Panc1 (cell line): ENCODE measurements around the gene SDS. TPM values are rescaled to one million over a fixed set of nuclear protein-coding genes. Genes with fewer than 3 reads are reported as not detected.

Experiments
- ATAC-seq: fragments of 200-7000 bp; cut with Tn5 transposase; 2 replicates; pipeline ENCODE4 v1.9.1; 2020; ENCODE audit warnings: mild to moderate bottlenecking, moderate library complexity
- BruUV-seq: library from RNA; stranded (reverse); fragments of 400-500 nt; replicated peaks from 2 replicates; lab custom pipeline; 2021; lab: Mats Ljungman, UMichigan
- CTCF ChIA-PET: fragments of 300-600 bp; sonication (Branson Sonifier 250); formaldehyde crosslinking; loops from one replicate; lab custom pipeline; 2022; ENCODE audit warnings: antibody characterized with exemption; lab: Charles Lee
- POLR2A ChIA-PET: fragments of 300-600 bp; sonication (Branson Sonifier 250); formaldehyde crosslinking; loops from one replicate; lab custom pipeline; 2022; ENCODE audit warnings: antibody characterized with exemption; lab: Charles Lee
- DNase-seq: peaks from one replicate; pipeline ENCODE4 v3.0.0-alpha.2; 2010; ENCODE audit warnings: low read depth, low spot score
- H3K27ac ChIP-seq: 2 replicates; pipeline ENCODE4 v1.5.1; 2011; ENCODE audit warnings: mild to moderate bottlenecking, low read length, inconsistent platforms
- H3K27me3 ChIP-seq: fragments of 200-500 bp; sonication (Bioruptor generic); 2 replicates; pipeline ENCODE4 v1.6.0; 2014; ENCODE audit warnings: low read length, inconsistent platforms; ENCODE audit not compliant: control insufficient read depth, insufficient read depth
- H3K36me3 ChIP-seq: fragments of 200-500 bp; sonication (Bioruptor generic); 2 replicates; pipeline ENCODE4 v1.5.1; 2014; ENCODE audit warnings: inconsistent platforms, mild to moderate bottlenecking, low read length, moderate library complexity; ENCODE audit not compliant: control insufficient read depth, insufficient read depth
- H3K4me1 ChIP-seq: 2 replicates; pipeline ENCODE4 v1.5.1; 2011; ENCODE audit warnings: inconsistent platforms, mild to moderate bottlenecking, low read length, moderate library complexity; ENCODE audit not compliant: control insufficient read depth, insufficient read depth
- H3K4me3 ChIP-seq, 2 experiments: 2 replicates each; pipeline ENCODE4 v1.5.1; 2011 to 2012; ENCODE audit warnings: low read depth in 2 of 2, low read length in 2 of 2, mild to moderate bottlenecking in 2 of 2, inconsistent platforms in 1 of 2, moderate library complexity in 1 of 2
- H3K9me3 ChIP-seq: fragments of 200-500 bp; sonication (Bioruptor generic); 2 replicates; pipeline ENCODE4 v1.5.1; 2014; ENCODE audit warnings: low read depth, mild to moderate bottlenecking, inconsistent platforms, low read length, moderate library complexity; ENCODE audit not compliant: control insufficient read depth, insufficient read depth
- POLR2AphosphoS5 ChIP-seq: IDR thresholded peaks from 2 replicates; pipeline ENCODE4 v1.6.1; 2012; ENCODE audit warnings: mild to moderate bottlenecking, low read depth, low read length, moderate library complexity
- SIN3A ChIP-seq: IDR thresholded peaks from 2 replicates; pipeline ENCODE4 v1.6.1; 2012; ENCODE audit warnings: low read depth, mild to moderate bottlenecking, low read length, moderate library complexity, borderline replicate concordance; ENCODE audit not compliant: insufficient read depth
- TCF7L2 ChIP-seq: IDR thresholded peaks from 2 replicates; pipeline ENCODE4 v1.6.1; 2011; ENCODE audit warnings: mild to moderate bottlenecking, low read depth, low read length, inconsistent platforms
- in situ Hi-C: cut with HindIII; loops from 2 replicates; pipeline ENCODE4 v1.10.0; 2016; ENCODE audit warnings: low sequenced_read_pairs, low pct_unique_long_range_greater_than_20kb
- intact Hi-C: fragments of 100-400 bp; cut with micrococcal nuclease; formaldehyde crosslinking; loops from one replicate; pipeline ENCODE4 v1.10.0; 2022; ENCODE audit not compliant: unreplicated experiment
- total RNA-seq: library from RNA; stranded (reverse); gene quantifications from one replicate; pipeline ENCODE4 v1.2.1, GENCODE V29; 2021; ENCODE audit not compliant: unreplicated experiment
- TF ChIP-seq, protein P1 (sequence below), 2 experiments: IDR thresholded peaks; 2 replicates each; pipeline ENCODE4 v1.6.1; 2011 to 2012; ENCODE audit warnings: low read depth in 2 of 2, control low read depth in 1 of 2, low read length in 1 of 2, mild to moderate bottlenecking in 1 of 2, moderate library complexity in 1 of 2; ENCODE audit not compliant: insufficient read depth in 1 of 2
- TF ChIP-seq, protein P2 (sequence below): fragments of 450-650 bp; IDR thresholded peaks from 2 replicates; pipeline ENCODE4 v1.5.1; 2017; ENCODE audit warnings: mild to moderate bottlenecking

Gene SDS
- total RNA-seq, 1 experiment from 2014 or later = 0.15 TPM

DNA sequence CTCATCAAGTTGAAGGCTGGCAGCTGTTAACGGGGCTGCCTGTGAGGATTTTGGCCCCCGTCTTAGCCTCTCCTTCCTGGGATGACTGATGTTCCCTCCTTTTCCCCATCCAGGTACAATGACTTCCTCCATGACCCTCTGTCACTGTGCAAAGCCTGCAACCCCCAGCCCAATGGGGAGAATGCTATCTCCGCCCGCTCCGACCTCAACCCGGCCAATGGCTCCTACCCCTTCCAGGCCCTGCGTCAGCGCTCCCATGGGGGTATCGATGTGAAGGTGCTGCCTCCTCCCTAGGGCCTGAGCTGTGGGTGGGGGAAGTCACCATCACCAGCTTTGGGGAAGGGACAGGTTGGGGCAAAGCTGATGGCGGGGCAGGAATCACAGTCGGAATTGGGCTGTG is 16.1 kb downstream of the SDS start:
- Histone ChIP-seq H3K4me3 (no peak overlapping the region), H3K36me3 (no peaks in the 10 kb centered on the region), H3K27ac (no peak overlapping the region), H3K27me3 (no peaks in the 10 kb centered on the region), H3K4me1 (no peaks in the 10 kb centered on the region), H3K9me3 (no peaks in the 10 kb centered on the region)
- TF ChIP-seq SIN3A (no peak), TCF7L2 (no peak), POLR2AphosphoS5 (no peak)
- TF ChIP-seq, protein P1, sequence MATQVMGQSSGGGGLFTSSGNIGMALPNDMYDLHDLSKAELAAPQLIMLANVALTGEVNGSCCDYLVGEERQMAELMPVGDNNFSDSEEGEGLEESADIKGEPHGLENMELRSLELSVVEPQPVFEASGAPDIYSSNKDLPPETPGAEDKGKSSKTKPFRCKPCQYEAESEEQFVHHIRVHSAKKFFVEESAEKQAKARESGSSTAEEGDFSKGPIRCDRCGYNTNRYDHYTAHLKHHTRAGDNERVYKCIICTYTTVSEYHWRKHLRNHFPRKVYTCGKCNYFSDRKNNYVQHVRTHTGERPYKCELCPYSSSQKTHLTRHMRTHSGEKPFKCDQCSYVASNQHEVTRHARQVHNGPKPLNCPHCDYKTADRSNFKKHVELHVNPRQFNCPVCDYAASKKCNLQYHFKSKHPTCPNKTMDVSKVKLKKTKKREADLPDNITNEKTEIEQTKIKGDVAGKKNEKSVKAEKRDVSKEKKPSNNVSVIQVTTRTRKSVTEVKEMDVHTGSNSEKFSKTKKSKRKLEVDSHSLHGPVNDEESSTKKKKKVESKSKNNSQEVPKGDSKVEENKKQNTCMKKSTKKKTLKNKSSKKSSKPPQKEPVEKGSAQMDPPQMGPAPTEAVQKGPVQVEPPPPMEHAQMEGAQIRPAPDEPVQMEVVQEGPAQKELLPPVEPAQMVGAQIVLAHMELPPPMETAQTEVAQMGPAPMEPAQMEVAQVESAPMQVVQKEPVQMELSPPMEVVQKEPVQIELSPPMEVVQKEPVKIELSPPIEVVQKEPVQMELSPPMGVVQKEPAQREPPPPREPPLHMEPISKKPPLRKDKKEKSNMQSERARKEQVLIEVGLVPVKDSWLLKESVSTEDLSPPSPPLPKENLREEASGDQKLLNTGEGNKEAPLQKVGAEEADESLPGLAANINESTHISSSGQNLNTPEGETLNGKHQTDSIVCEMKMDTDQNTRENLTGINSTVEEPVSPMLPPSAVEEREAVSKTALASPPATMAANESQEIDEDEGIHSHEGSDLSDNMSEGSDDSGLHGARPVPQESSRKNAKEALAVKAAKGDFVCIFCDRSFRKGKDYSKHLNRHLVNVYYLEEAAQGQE (IDR thresholded peaks at IDR 0.05; ENCODE audit: insufficient read depth in 1 of 2, low read depth in 2 of 2, low read length in 1 of 2) = no peak
- TF ChIP-seq, protein P2, sequence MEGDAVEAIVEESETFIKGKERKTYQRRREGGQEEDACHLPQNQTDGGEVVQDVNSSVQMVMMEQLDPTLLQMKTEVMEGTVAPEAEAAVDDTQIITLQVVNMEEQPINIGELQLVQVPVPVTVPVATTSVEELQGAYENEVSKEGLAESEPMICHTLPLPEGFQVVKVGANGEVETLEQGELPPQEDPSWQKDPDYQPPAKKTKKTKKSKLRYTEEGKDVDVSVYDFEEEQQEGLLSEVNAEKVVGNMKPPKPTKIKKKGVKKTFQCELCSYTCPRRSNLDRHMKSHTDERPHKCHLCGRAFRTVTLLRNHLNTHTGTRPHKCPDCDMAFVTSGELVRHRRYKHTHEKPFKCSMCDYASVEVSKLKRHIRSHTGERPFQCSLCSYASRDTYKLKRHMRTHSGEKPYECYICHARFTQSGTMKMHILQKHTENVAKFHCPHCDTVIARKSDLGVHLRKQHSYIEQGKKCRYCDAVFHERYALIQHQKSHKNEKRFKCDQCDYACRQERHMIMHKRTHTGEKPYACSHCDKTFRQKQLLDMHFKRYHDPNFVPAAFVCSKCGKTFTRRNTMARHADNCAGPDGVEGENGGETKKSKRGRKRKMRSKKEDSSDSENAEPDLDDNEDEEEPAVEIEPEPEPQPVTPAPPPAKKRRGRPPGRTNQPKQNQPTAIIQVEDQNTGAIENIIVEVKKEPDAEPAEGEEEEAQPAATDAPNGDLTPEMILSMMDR = no peak
- BruUV-seq = no TSS peak
- ATAC-seq (no peak), DNase-seq (no peak)
- in situ Hi-C loops = no loop called here
- POLR2A ChIA-PET = no interaction called here
- CTCF ChIA-PET = no interaction called here
- intact Hi-C loops = no loop called here

GRCh38 chr12:113386866-113387566 is 16.7 kb downstream of the SDS start:
- CTCF ChIA-PET = no interaction called here
- in situ Hi-C loops = no loop called here
- no peak for ATAC-seq

More at GRCh38 chr12:113386866-113387566, 16.7 kb downstream of the SDS start:
- intact Hi-C loops = no loop called here
- DNase-seq = no peak
- H3K9me3 ChIP-seq = no peaks in the 10 kb centered on the region
- no TSS peak for BruUV-seq
- POLR2A ChIA-PET = no interaction called here
- TF ChIP-seq POLR2AphosphoS5 = no peak
- TF ChIP-seq TCF7L2 = no peak
- TF ChIP-seq, protein P1 (IDR thresholded peaks at IDR 0.05; ENCODE audit: insufficient read depth in 1 of 2, low read depth in 2 of 2, low read length in 1 of 2) = no peak
- TF ChIP-seq SIN3A = no peak
- TF ChIP-seq, protein P2 = no peak
- H3K27me3 ChIP-seq = no peaks in the 10 kb centered on the region
- H3K36me3 ChIP-seq = no peaks in the 10 kb centered on the region
- H3K27ac ChIP-seq = no peak overlapping the region
- H3K4me3 ChIP-seq = no peak overlapping the region
- H3K4me1 ChIP-seq = no peaks in the 10 kb centered on the region
